GDM1 (cell line): ENCODE measurements around the gene NCAM1.
"Not testable (repeated sequence)": the region's sequence is repeated elsewhere in the genome, so short reads cannot be mapped to it uniquely, and the experiment has no call there.

ENCODE experiments used
- DNase-seq: peaks from one replicate; lab custom pipeline; 2025; lab: John Stamatoyannopoulos, UW

The NCAM1 gene

GRCh38 chr11:112961146-112961668, at the start of gene NCAM1:
Gene NCAM1 (plus strand): TSS chr11:112961420.
- peak; percentile 28 for DNase-seq

GRCh38 chr11:112922606-112923005, 38.6 kb upstream of the NCAM1 start:
- no peak for DNase-seq

DNA sequence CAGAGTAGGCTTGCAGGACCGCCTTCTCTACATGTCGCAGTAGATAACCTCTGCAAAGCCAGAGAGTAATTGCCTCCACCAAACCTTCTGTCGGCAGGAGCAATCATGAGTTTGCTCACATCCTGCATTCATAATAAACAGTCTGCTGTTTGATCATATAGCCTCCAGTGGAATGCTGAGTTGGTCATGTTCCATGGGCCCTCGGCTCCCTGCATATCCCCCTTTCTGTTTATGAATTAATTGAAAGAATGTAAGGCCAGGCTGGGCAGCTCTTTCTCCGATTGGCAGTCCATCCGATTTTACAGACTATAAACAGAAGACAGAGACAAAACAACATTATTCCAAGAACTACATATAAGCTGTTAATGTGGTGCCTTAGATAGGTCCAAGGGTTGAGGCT, 36.4 kb upstream of the NCAM1 start:
- DNase-seq = not testable (repeated sequence)

DNA sequence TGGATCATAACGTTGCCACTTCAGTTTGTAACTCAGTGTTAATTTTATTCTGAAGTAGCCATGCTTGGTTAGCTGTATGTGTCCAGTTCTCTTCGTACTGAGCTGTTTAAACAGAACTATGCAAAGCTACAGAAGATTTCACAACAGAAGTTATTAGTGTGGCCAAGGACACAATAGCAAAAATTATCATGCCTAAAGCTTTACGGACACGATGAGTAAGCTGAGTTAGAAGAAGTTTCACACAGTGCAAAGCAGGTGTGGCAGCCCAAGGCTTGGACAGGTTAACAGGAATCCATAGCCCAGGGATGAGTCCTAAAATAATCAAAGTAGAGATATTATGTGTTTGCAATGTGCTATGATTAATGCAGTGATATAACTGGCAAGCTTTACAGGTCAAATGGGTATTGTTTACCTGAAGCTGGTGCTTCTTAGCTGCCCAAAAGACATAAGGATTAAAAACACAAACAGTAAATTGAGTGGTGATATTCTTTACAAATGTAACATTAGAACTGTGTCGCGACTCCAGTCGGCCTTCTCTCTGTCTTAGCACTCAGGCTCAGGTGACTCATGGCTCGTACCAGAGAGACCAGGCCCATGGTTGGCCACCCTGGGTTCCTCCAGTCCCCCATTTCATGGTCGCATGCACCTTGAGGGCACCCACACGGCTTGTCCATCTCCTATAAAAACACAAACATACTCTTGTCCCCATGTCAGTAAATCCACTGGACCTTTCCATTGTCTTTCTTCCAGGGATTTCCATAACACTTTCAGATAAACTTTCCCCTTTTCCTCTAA, 35.5 kb upstream of the NCAM1 start:
- DNase-seq = no peak

- no peak for DNase-seq
These were observed 33.1 kb upstream of the NCAM1 start for GRCh38 chr11:112928136-112928535.

- DNase-seq = no peak
These were observed 31.8 kb upstream of the NCAM1 start for GRCh38 chr11:112929432-112929831.

DNA sequence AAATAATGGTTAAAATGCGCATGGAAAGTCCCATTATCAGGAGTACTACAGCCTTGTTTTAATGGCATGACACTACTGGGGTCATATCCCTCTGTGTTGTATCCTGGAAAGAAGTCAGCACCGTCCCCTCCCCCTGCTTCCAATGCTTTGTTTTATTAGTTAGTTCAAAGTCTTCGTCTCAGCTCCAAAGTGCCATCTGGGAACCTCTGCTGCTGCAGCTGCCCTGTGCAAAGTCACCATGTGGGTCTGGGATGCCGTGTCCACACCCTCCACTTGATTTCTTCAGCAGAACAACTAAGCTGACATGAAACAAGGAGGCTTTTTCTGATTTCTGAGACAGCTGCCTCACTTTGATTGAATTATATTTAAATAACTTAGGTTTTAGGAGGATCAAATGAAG, 29.5 kb upstream of the NCAM1 start:
- no peak for DNase-seq

- no peak for DNase-seq
These were observed 28.6 kb upstream of the NCAM1 start for GRCh38 chr11:112932593-112932992.

DNA sequence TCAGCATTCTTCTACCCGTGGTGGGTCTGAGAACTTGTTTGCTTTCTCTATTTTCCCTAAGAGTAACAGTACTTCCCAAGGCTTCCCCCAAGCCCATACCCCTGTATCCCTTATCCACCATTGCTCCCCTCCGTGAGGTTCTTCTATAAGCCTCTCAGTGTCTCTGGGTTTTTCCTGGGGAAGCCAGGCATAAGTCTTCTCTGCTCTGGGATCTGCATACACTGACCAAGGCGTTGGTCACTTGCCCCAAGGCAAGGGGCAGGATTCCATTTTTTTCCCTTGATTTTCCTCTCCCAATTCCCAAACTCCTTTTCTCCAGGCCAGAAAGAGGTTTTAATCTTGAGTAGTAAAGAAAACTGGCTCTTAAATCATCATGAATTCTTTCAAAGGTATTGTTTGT, 27.2 kb upstream of the NCAM1 start:
- no peak for DNase-seq

DNA sequence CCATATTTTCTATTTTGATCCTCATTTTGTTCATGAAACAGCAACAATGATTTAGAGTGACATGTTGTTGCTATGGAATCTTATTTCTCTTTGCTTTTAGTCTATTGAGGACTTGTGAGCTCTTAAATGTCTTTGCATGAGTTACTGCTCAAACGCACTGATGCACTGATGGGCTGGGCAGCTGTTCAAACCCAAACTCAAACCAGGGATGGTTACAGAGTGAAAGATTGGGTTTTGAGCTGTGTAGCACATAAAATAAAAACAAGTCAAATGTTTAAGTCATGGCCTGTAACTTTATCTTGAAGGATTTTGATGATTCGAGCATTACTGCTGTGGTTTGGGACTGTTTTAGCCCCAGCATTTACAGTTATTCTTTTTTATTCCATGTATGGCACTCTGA, 20.1 kb upstream of the NCAM1 start:
- DNase-seq = no peak

DNA sequence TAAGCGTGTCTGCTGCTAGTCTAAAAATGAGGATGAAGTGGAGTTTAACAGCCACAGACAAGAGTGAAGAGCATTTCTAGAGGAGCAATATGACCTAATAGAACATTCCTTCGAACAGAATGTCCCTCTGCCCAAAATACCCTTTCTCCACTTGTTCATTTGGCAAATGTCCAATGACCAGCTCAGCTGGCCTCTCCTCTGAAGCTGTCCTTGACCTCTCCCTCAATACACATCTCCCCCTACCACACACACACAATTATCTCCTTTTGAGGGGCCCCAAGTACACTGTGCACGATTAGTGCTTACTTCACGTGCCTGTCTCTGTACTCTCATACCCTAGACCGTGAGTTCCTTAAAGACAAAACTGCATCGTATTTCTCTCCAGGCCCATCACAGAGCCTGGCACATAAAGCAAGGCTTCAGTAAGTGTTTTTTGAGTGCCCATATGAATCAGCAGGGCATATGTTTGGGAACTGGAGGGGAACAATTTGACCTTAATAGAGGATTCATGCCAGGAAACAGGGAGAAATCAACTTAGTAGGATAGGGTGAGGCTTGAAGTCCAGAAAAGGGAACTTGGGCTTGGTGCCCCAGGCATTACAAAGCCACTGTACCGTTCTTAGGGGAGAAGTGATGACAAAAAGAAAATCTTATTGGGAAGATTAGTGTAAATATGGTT, 18.1 kb upstream of the NCAM1 start:
- DNase-seq = no peak

GRCh38 chr11:112946866-112947265, 14.4 kb upstream of the NCAM1 start:
- DNase-seq = no peak

DNA sequence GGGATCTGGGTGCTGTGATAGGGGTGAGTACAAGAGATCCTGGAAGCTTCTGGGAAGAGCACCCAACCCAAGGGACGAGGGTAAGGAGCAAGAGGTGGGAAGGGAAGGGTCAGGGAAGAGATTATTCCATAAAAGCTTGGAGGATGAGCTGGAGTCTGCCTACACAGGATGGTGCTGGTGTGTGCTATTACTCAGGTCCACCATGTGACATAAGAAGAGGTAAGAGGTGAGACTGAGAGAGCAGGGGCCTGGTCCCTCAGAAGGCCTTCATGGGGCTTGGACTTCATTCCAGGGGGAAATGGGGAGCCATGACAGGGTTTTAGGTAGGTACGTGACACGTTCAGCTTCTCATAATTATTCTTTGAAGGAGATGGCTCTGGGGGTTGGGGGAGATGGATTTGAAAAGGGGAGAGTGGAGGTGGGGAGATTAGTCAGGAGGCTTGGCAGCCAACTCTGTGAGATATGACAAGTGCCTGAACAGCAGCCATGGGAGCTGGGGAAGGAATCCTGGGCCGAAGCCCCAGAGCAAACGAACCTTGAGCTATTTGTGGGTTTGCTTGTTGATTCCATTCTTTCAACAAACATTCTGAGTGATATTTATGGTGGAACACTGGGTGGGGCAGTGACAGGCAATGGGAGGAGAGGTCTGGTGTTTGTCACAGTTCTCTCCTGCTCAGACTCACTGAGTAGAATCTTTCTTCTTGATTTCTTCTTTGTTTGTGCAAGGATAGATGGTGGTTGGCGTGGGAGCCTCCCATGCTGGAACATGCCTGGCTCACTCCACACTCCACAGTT, 11.2 kb upstream of the NCAM1 start:
- no peak for DNase-seq

- DNase-seq = no peak
These were observed 2.5 kb upstream of the NCAM1 start for GRCh38 chr11:112958670-112959069.

DNA sequence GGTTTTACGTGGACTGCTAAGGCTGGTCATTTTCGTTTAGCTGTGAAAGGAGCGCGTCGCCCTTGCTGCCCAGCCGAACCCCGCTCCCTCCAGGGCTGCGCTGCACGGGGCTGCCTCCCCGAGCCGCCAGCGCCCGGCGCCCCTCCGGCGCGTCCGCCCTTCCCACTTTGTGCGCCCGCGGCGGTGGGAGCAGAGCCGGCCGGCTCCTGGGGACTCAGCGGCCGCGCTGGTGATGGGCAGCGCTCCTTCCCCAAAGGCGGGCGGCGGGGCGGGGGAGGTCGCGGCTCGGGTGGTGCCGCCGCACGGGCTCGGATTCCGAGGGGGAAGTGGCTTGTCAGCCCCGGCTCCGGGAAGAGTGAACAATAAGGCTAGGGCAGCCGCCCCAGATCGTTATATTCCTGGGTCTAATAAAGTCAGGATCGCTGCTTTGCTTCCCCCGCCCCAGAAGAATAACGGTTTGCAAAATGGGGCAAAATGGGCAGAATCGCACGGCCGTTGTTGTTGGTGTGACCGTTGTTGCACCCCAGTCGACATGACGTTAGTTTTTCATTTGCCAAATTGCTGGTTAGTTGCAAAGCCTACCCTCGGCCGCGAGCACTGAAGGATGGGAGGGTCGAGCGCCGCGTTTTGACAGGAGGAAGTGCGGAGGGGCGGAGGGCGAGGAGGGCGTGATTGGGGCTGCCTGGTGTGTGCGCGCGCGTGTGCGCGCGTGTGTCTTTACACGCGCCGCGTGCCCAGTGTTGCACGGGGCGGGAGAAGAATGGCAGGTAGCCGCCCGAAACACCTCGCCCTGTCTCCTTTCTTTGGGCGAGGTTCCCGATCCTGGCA, 745 bp downstream of the NCAM1 start:
- DNase-seq = peak; percentile 6

- DNase-seq = no peak
These were observed 1.6 kb downstream of the NCAM1 start for GRCh38 chr11:112962579-112963367.

GRCh38 chr11:112963368-112963955, 2.2 kb downstream of the NCAM1 start:
- DNase-seq = no peak

- DNase-seq = no peak
These were observed 4.4 kb downstream of the NCAM1 start for GRCh38 chr11:112965656-112966055.

- DNase-seq = no peak
These were observed 5.3 kb downstream of the NCAM1 start for GRCh38 chr11:112966561-112966960.

DNA sequence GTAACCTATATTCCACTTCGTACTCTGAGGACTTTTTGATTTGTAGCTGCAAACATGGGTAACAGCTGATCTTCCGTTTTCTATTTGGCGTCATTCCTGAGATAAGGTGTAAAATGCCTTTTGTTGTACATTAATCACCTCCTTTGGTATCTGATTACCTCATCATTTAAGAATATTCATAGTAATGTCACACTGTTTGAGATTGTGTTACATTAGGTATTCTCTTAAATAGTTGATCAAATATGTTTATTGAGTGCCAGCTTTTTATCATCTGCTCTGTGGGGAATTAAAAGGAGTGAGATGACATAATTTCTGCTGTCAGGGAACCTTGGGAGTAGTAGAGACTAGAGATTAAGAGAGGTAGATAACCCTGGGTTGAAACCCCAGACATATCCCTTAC, 5.9 kb downstream of the NCAM1 start:
- no peak for DNase-seq
